ENCODE results near the gene NT5C2.

Gene NT5C2

GRCh38 chr10:103044942-103045489, 148.1 kb downstream of the NT5C2 start:
- peak; percentile 16 for DNase-seq (ENCODE audit: low read depth)
- no peak for TF ChIP-seq CTCF (IDR thresholded peaks at IDR 0.05; ENCODE audit: low read length, missing control alignments)
- no peak overlapping the region for H3K4me3 ChIP-seq (replicated peaks; ENCODE audit: low read depth, low read length)

- no peak for TF ChIP-seq CTCF (IDR thresholded peaks at IDR 0.05; ENCODE audit: low read length, missing control alignments)
- no peak for DNase-seq (ENCODE audit: low read depth)
- no peak overlapping the region for H3K4me3 ChIP-seq (replicated peaks; ENCODE audit: low read depth, low read length)
Observed at GRCh38 chr10:103042908-103043307, 150.2 kb downstream of the NT5C2 start.

GRCh38 chr10:103042129-103042528, 150.9 kb downstream of the NT5C2 start:
- no peak overlapping the region for H3K4me3 ChIP-seq (replicated peaks; ENCODE audit: low read depth, low read length)
- no peak for TF ChIP-seq CTCF (IDR thresholded peaks at IDR 0.05; ENCODE audit: low read length, missing control alignments)
- DNase-seq (ENCODE audit: low read depth) = no peak

GRCh38 chr10:103041391-103041790, 151.7 kb downstream of the NT5C2 start:
- no peak for TF ChIP-seq CTCF (IDR thresholded peaks at IDR 0.05; ENCODE audit: low read length, missing control alignments)
- H3K4me3 ChIP-seq (replicated peaks; ENCODE audit: low read depth, low read length) = no peak overlapping the region
- DNase-seq (ENCODE audit: low read depth) = no peak

GRCh38 chr10:103040418-103040817, 152.7 kb downstream of the NT5C2 start:
- H3K4me3 ChIP-seq (replicated peaks; ENCODE audit: low read depth, low read length) = no peak overlapping the region
- TF ChIP-seq CTCF (IDR thresholded peaks at IDR 0.05; ENCODE audit: low read length, missing control alignments) = no peak
- peak; percentile 50 for DNase-seq (ENCODE audit: low read depth)

GRCh38 chr10:103038570-103038969, 154.5 kb downstream of the NT5C2 start:
- no peak for TF ChIP-seq CTCF (IDR thresholded peaks at IDR 0.05; ENCODE audit: low read length, missing control alignments)
- H3K4me3 ChIP-seq (replicated peaks; ENCODE audit: low read depth, low read length) = no peak overlapping the region
- no peak for DNase-seq (ENCODE audit: low read depth)

Measured in fibroblast of pulmonary artery (primary cell).